Stomach smooth muscle (tissue), 2 donors: ENCODE measurements around the gene KCNRG.

Experiments used
- H3K27ac ChIP-seq: one replicate; pipeline ENCODE4 v1.7.0; 2013; ENCODE audit warnings: mild to moderate bottlenecking, low read length, inconsistent platforms
- H3K27me3 ChIP-seq, 2 donors: one replicate each; pipeline ENCODE4 v1.7.0; 2013; ENCODE audit warnings: low read length in 2 of 2; ENCODE audit not compliant: insufficient read depth in 2 of 2, control insufficient read depth in 1 of 2
- H3K36me3 ChIP-seq, 2 donors: one replicate each; pipeline ENCODE4 v1.7.0; 2013; ENCODE audit warnings: low read length in 2 of 2; ENCODE audit not compliant: control insufficient read depth in 2 of 2, insufficient read depth in 2 of 2
- H3K4me1 ChIP-seq: one replicate; pipeline ENCODE4 v1.7.0; 2013; ENCODE audit warnings: low read length; ENCODE audit not compliant: control insufficient read depth, insufficient read depth
- H3K4me3 ChIP-seq, 2 donors: one replicate each; pipeline ENCODE4 v1.7.0; 2013; ENCODE audit warnings: low read length in 2 of 2
- H3K9ac ChIP-seq, 2 donors: one replicate each; pipeline ENCODE4 v1.7.0; 2013; ENCODE audit warnings: low read length in 2 of 2, mild to moderate bottlenecking in 1 of 2
- H3K9me3 ChIP-seq, 2 donors: one replicate each; pipeline ENCODE4 v1.7.0; 2013; ENCODE audit warnings: low read length in 2 of 2; ENCODE audit not compliant: control insufficient read depth in 2 of 2
- donor health status: healthy.
- donor health status: Pancreatic carcinoma.

KCNRG gene

GRCh38 chr13:50012396-50013169 is 2.7 kb upstream of the KCNRG start:
- H3K9me3 ChIP-seq: no peaks in the 10 kb centered on the region
- no peaks in the 10 kb centered on the region for H3K4me1 ChIP-seq
- no peak overlapping the region for H3K9ac ChIP-seq
- H3K27ac ChIP-seq: no peak overlapping the region
- peaks cover 10 to 11% of the 10 kb centered on the region in 2 donors for H3K36me3 ChIP-seq
- H3K4me3 ChIP-seq: no peak overlapping the region
- H3K27me3 ChIP-seq: no peaks in the 10 kb centered on the region

DNA sequence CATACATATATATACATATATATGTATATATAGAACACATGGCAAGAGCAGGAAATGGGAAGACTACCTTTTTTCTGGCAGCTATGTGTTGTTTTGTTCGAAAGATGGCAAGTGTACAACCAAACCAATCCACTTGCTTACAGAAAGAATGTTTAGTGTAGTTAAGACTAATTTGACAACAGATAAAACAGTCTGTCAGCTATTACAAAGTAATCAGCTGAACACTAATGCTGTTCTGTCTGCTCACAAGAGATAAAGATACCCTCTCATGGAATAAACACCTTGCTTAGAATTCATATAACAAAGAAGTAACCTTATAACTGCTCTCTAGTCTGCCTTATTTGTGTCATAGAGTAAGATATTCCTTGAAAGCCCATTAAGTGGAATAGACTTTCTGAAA is 858 bp upstream of the KCNRG start:
- Histone ChIP-seq H3K9me3 (no peaks in the 10 kb centered on the region), H3K9ac (no peak overlapping the region), H3K4me3 (no peak overlapping the region), H3K27me3 (no peaks in the 10 kb centered on the region), H3K27ac (no peak overlapping the region), H3K36me3 (peaks cover 10 to 11% of the 10 kb centered on the region in 2 donors), H3K4me1 (no peaks in the 10 kb centered on the region)

DNA sequence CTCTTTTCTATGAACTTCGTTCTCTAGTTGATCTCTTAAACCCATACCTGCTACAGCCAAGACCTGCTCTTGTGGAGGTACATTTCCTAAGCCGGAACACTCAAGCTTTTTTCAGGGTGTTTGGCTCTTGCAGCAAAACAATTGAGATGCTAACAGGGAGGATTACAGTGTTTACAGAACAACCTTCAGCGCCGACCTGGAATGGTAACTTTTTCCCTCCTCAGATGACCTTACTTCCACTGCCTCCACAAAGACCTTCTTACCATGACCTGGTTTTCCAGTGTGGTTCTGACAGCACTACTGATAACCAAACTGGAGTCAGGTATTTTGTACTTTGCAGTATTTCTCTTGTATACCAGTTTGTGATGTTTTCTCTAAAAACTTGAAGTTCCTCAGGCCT is 506 bp downstream of the KCNRG start:
- Histone ChIP-seq H3K9me3 (no peaks in the 10 kb centered on the region), H3K36me3 (peaks cover 11 to 21% of the 10 kb centered on the region in 2 donors), H3K27me3 (no peaks in the 10 kb centered on the region), H3K27ac (peak overlapping the region; percentile 56), H3K4me1 (no peaks in the 10 kb centered on the region), H3K4me3 (peak overlapping the region; percentile 45 to 50), H3K9ac (no peak overlapping the region)

GRCh38 chr13:50016444-50016843 is 1.2 kb downstream of the KCNRG start:
- peaks cover 11 to 21% of the 10 kb centered on the region in 2 donors for H3K36me3 ChIP-seq
- no peaks in the 10 kb centered on the region for H3K27me3 ChIP-seq
- H3K9ac ChIP-seq: no peak overlapping the region
- no peak overlapping the region for H3K4me3 ChIP-seq
- H3K9me3 ChIP-seq: no peaks in the 10 kb centered on the region
- H3K4me1 ChIP-seq: no peaks in the 10 kb centered on the region
- H3K27ac ChIP-seq: no peak overlapping the region

GRCh38 chr13:50017819-50018218 is 2.6 kb downstream of the KCNRG start:
- Histone ChIP-seq H3K27ac (no peak overlapping the region), H3K27me3 (no peaks in the 10 kb centered on the region), H3K4me3 (no peak overlapping the region), H3K36me3 (peaks cover 1 to 13% of the 10 kb centered on the region in 2 donors), H3K9me3 (no peaks in the 10 kb centered on the region), H3K4me1 (no peaks in the 10 kb centered on the region), H3K9ac (no peak overlapping the region)

GRCh38 chr13:50025436-50025835 is 10.2 kb downstream of the KCNRG start:
- no peak overlapping the region for H3K4me3 ChIP-seq
- no peak overlapping the region for H3K9ac ChIP-seq
- H3K36me3 ChIP-seq: peaks cover 0 to 8% of the 10 kb centered on the region in 2 donors
- H3K27ac ChIP-seq: no peak overlapping the region
- H3K4me1 ChIP-seq: no peaks in the 10 kb centered on the region
- no peaks in the 10 kb centered on the region for H3K9me3 ChIP-seq
- no peaks in the 10 kb centered on the region for H3K27me3 ChIP-seq

DNA sequence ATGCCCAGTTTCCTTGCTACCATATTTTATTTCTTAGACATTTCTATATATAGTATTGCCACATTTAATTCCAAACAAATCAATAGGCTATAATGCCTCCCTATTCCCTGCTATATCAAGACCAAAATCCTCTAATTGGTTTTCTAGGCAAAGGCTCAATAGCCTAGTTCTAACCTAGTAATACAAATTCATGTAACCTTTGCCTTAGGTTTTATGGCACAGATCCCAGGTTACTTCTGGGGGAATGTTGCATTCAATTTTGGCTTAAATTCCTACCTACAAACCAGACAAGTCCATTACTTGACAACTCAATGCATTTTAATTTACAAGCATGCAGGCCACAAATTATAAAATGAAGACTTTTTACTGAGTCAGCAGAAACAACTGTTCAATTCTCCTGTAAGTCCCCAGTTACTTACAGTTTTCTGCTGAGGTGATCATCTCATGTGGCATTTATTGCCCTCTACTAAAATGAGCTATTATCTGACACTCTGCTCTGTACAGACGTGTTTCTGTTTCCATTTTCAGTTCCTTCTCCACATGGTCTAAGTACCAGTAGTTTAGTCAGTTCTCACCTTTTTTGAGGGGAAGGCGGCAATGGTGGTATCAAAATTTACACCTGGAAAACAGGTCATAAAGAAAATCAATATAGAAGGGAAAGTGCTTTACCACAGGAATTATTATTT is 11.7 kb downstream of the KCNRG start:
- Histone ChIP-seq H3K27ac (no peak overlapping the region), H3K27me3 (no peaks in the 10 kb centered on the region), H3K4me1 (no peaks in the 10 kb centered on the region), H3K9me3 (no peaks in the 10 kb centered on the region), H3K36me3 (peaks cover 0 to 7% of the 10 kb centered on the region in 2 donors), H3K9ac (no peak overlapping the region), H3K4me3 (no peak overlapping the region)

- no peaks in the 10 kb centered on the region for H3K4me1 ChIP-seq
- peaks cover 0 to 7% of the 10 kb centered on the region in 2 donors for H3K36me3 ChIP-seq
- no peaks in the 10 kb centered on the region for H3K27me3 ChIP-seq
- H3K9me3 ChIP-seq: no peaks in the 10 kb centered on the region
- H3K9ac ChIP-seq: no peak overlapping the region
- no peak overlapping the region for H3K27ac ChIP-seq
- H3K4me3 ChIP-seq: no peak overlapping the region
Observed at GRCh38 chr13:50030315-50030714, 15.1 kb downstream of the KCNRG start.

DNA sequence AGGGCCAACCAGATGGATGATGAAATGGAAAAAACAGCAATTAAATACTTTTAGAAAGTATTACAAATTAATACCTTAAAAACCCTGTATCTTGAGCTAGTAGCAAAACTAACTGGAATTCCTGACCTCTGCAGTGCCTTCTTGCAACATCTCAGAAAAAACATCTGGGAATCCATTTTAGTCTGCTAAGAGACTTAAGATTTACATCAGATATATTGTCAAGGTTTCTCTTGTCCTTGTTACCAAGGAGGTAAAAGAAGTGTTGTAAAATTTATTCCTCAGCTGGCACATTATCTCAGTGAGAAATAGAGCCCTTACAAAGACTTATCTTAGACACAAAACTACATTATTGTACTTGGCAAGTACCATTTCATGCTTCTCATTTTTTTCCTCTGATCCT is 18.5 kb downstream of the KCNRG start:
- Histone ChIP-seq H3K9ac (no peak overlapping the region), H3K4me3 (no peak overlapping the region), H3K9me3 (no peaks in the 10 kb centered on the region), H3K36me3 (no peaks in the 10 kb centered on the region), H3K27ac (no peak overlapping the region), H3K27me3 (no peaks in the 10 kb centered on the region), H3K4me1 (no peaks in the 10 kb centered on the region)

GRCh38 chr13:50037788-50038187 is 22.5 kb downstream of the KCNRG start:
- no peaks in the 10 kb centered on the region for H3K9me3 ChIP-seq
- H3K27me3 ChIP-seq: no peaks in the 10 kb centered on the region
- H3K4me1 ChIP-seq: no peaks in the 10 kb centered on the region
- no peaks in the 10 kb centered on the region for H3K36me3 ChIP-seq
- no peak overlapping the region for H3K9ac ChIP-seq
- H3K27ac ChIP-seq: no peak overlapping the region
- H3K4me3 ChIP-seq: no peak overlapping the region

GRCh38 chr13:50038266-50038665 is 23.0 kb downstream of the KCNRG start:
- H3K9ac ChIP-seq: no peak overlapping the region
- H3K27me3 ChIP-seq: no peaks in the 10 kb centered on the region
- no peaks in the 10 kb centered on the region for H3K36me3 ChIP-seq
- H3K9me3 ChIP-seq: no peaks in the 10 kb centered on the region
- no peak overlapping the region for H3K27ac ChIP-seq
- H3K4me1 ChIP-seq: no peaks in the 10 kb centered on the region
- no peak overlapping the region for H3K4me3 ChIP-seq
